ENCODE data around the gene TEAD4.
A peak's percentile ranks its signal among the peaks of the same experiment; 100 is the strongest.

GRCh38 chr12:3004655-3005565, 45.7 kb downstream of the TEAD4 start:
- TF ChIP-seq CTCF (conservative IDR thresholded peaks at IDR 0.05; ENCODE audit: low read depth in 2 of 2) (peak; percentile 46 to 51; a peak in 3 of 4 replicates), POLR2AphosphoS5 (IDR thresholded peaks at IDR 0.05; ENCODE audit: low read depth) (no peak), EZH2 (IDR thresholded peaks at IDR 0.05; ENCODE audit: low read depth, unreplicated experiment) (no peak)
